Measurements from ENCODE around the gene PPP3CA.

GRCh38 chr4:101049549-101050001 lies 297.8 kb downstream of the PPP3CA start:
- TF ChIP-seq CTCF (conservative IDR thresholded peaks at IDR 0.05; ENCODE audit: low read depth in 2 of 2) (no peak), REST (IDR thresholded peaks at IDR 0.05; ENCODE audit: unreplicated experiment) (no peak), EZH2phosphoT487 (IDR thresholded peaks at IDR 0.05; ENCODE audit: unreplicated experiment) (no peak), EZH2 (IDR thresholded peaks at IDR 0.05; ENCODE audit: low read depth, unreplicated experiment) (no peak), CREB1 (CRISPR knock-in tag; IDR thresholded peaks at IDR 0.05; ENCODE audit: low read depth) (no peak), POLR2AphosphoS5 (IDR thresholded peaks at IDR 0.05; ENCODE audit: low read depth) (no peak)
